Heart right ventricle (tissue), 16 donors: Measurements from ENCODE around the gene FBXW10B. TPM values are rescaled to one million over a fixed set of nuclear protein-coding genes. Genes with fewer than 3 reads are reported as not detected.

Source experiments
- ATAC-seq, 8 donors: fragments of 200-7000 bp; cut with Tn5 transposase; one replicate each; pipeline ENCODE4 v1.9.1; 2020; ENCODE audit warnings: mild to moderate bottlenecking in 8 of 8, moderate library complexity in 8 of 8, moderate number of reproducible peaks in 1 of 8
- DNase-seq, 2 donors: peaks; one replicate each; pipeline ENCODE4 v3.0.0-alpha.2; 2020
- H3K27ac ChIP-seq, 10 donors: fragments of 200-600 bp; sonication (generic) in 2 of 10; one replicate each; pipeline versions ENCODE4 v1.5.0 to v1.8.0; 2020 to 2022; ENCODE audit warnings: mild to moderate bottlenecking in 3 of 10
- H3K27me3 ChIP-seq, 7 donors: fragments of 200-600 bp; one replicate each; pipeline ENCODE4 v1.8.0; 2021 to 2022; ENCODE audit warnings: mild to moderate bottlenecking in 2 of 7
- H3K36me3 ChIP-seq, 9 donors: fragments of 200-600 bp; sonication (generic) in 1 of 9; one replicate each; pipeline versions ENCODE4 v1.5.0 to v1.8.0; 2020 to 2022; ENCODE audit warnings: mild to moderate bottlenecking in 2 of 9
- H3K4me1 ChIP-seq, 9 donors: fragments of 200-600 bp; sonication (generic) in 1 of 9; one replicate each; pipeline versions ENCODE4 v1.5.0 to v1.8.0; 2020 to 2022; ENCODE audit warnings: mild to moderate bottlenecking in 4 of 9
- H3K4me3 ChIP-seq, 10 donors: fragments of 200-600 bp; sonication (generic) in 2 of 10; one replicate each; pipeline versions ENCODE4 v1.5.0 to v1.8.0; 2020 to 2022; ENCODE audit warnings: mild to moderate bottlenecking in 7 of 10, moderate library complexity in 2 of 10
- H3K9me3 ChIP-seq, 11 donors: fragments of 200-600 bp in 10 of 11; sonication (generic) in 2 of 11; one replicate each; pipeline versions ENCODE4 v1.5.0 to v1.8.0; 2013 to 2022; ENCODE audit warnings: mild to moderate bottlenecking in 2 of 11, control low read depth in 1 of 11, moderate library complexity in 1 of 11
- CTCF ChIP-seq, 9 donors: fragments of 200-600 bp; sonication (generic) in 2 of 9; IDR thresholded peaks; one replicate each; pipeline versions ENCODE4 v1.5.0 to v1.8.0; 2021 to 2022; ENCODE audit warnings: antibody characterized with exemption in 9 of 9, mild to moderate bottlenecking in 5 of 9, moderate library complexity in 1 of 9
- WGBS, 2 donors: extraction: QIAGEN DNeasy Blood & Tissue Kit; methylation state at CpG; one replicate each; pipeline ENCODE4 v1.1.7; 2013; ENCODE audit warnings: inconsistent platforms in 1 of 2; 5-methylcytosine and 5-hydroxymethylcytosine counted together
- intact Hi-C, 10 donors: fragments of 100-400 bp; cut with DNase I; formaldehyde crosslinking; loops; one replicate each; pipeline versions ENCODE4 v1.11.1 to v1.14.2; 2022
- polyA plus RNA-seq, 2 donors: library from polyadenylated mRNA; stranded (reverse); fragments of 200-250 nt; gene quantifications; one replicate each; pipeline ENCODE4 v1.2.3, GENCODE V29; 2013
- total RNA-seq, 10 donors: library from RNA; stranded (reverse); fragmentation: NEBNext Ultra II Directional in 3 of 10; extraction: Animal tissue kit (Norgen Biotek cat#: 25700) in 3 of 10; gene quantifications; one replicate each; pipeline versions ENCODE4 v1.2.1 to v1.2.4, GENCODE V29; 2021 to 2023
- donor health status: Arrhythmogenic right ventricular cardiomyopathy.
- donor health status: ischemic (EF 13 %, LVEDD 7.1; RV severe dilation, severe dysfunction).
- donor health status: healthy with polysubstance abuse.
- donor health status: DM: no; HTN: yes; CAD: no.
- donor health status: DM: no; HTN: no; CAD: no.
- donor health status: ischemic (EF 25% LVEDD 6.9; RV normal size, moderate dysfunction).
- donor health status: ischemic (EF 25% LVEDD 5.7; RV mildly dilated, moderate dysfunction).
- donor health status: healthy.
- donor health status: DM: yes; HTN: yes; CAD: no.
- donor health status: Ischemic cardiomyopathy.
- donor health status: ischemic (EF 35%, LVEDD 5.7; RV mildly dilated, moderate dysfunction).
- donor health status: nonischemic (EF 11% LVEDD 7.7; RV severe dilation, severe dysfunction).
- donor health status: DM: yes; HTN: yes; CAD: no.
- donor health status: PGD.
- donor health status: ischemic (EF 29% LVEDD 5.4; RV normal size, mild dysfunction).
- donor health status: nonischemic (EF 23%, LVEDD 6.1; RV moderate dilation, normal function).

The FBXW10B gene
- total and polyA plus RNA-seq, 12 donors: 0.25 to 2.2 (median 0.57) TPM

GRCh38 chr17:15660077-15660476 lies 40.6 kb upstream of the FBXW10B start:
- ATAC-seq (peak; percentile 52 to 87 (median 76)), DNase-seq (peak in 1 of 2 donors; percentile 50)
- Histone ChIP-seq H3K27ac (peak overlapping the region in 8 of 10 donors; percentile 54 to 85 (median 73)), H3K36me3 (no peaks in the 10 kb centered on the region), H3K4me1 (peaks cover 0 to 54% (median 24%) of the 10 kb centered on the region in 9 donors), H3K9me3 (no peaks in the 10 kb centered on the region), H3K4me3 (peak overlapping the region in 2 of 10 donors; percentile 10 to 19), H3K27me3 (no peaks in the 10 kb centered on the region)
- intact Hi-C loops: loop anchor here in 1 of 10 donors (1.0 kb wide), 1 partner anchor 8 kb away; no protein-coding TSS in a partner anchor
- no peak for TF ChIP-seq CTCF (IDR thresholded peaks at IDR 0.05)
- 54 to 65% methylated on average over 3 of the region's 3 CpGs for WGBS, 2 donors

DNA sequence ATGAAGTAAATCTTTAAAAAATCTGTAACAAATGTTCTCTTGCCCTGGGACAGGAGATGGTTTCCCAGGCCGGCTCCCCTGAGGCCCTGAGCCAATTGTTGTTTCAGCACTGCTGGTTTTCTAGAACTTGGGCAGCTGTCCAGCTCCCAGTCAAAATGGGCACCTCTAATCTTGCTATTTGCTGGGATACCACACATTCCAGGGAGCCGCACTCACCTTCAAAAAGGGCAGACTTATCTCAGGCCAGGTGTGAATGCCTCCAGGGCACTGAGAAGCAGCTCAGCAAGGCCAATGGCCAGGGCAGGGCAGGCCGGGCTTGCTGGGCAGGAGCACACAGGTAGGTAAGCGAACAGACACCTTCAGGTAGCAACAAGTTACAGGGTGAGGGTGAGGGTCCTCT lies 40.2 kb upstream of the FBXW10B start:
- 60 to 61% methylated on average over 4 of the region's 4 CpGs for WGBS, 2 donors
- peak; percentile 45 to 47 for DNase-seq

GRCh38 chr17:15659236-15659635 lies 39.7 kb upstream of the FBXW10B start:
- Histone ChIP-seq H3K27ac (peak overlapping the region in 9 of 10 donors; percentile 7 to 85 (median 72)), H3K36me3 (no peaks in the 10 kb centered on the region), H3K4me1 (peaks cover 0 to 54% (median 24%) of the 10 kb centered on the region in 9 donors), H3K27me3 (no peaks in the 10 kb centered on the region), H3K9me3 (no peaks in the 10 kb centered on the region), H3K4me3 (no peak overlapping the region)
- DNase-seq (no peak), ATAC-seq (peak in 1 of 8 donors; percentile 11)
- intact Hi-C loops: no loop called here
- no peak for TF ChIP-seq CTCF (IDR thresholded peaks at IDR 0.05)
- 86 to 88% methylated on average over 6 of the region's 6 CpGs for WGBS, 2 donors

More for the DNA sequence above, 40.2 kb upstream of the FBXW10B start:
- intact Hi-C loops: loop anchor here in 1 of 10 donors (1.0 kb wide), 1 partner anchor 7 kb away; no protein-coding TSS in a partner anchor
- Histone ChIP-seq H3K9me3 (no peaks in the 10 kb centered on the region), H3K27ac (peak overlapping the region in 9 of 10 donors; percentile 7 to 85 (median 72)), H3K4me3 (peak overlapping the region in 1 of 10 donors; percentile 19), H3K36me3 (no peaks in the 10 kb centered on the region), H3K27me3 (no peaks in the 10 kb centered on the region), H3K4me1 (peaks cover 0 to 54% (median 24%) of the 10 kb centered on the region in 9 donors)
- no peak for TF ChIP-seq CTCF (IDR thresholded peaks at IDR 0.05)
- ATAC-seq: peak; percentile 26 to 77 (median 52)

DNA sequence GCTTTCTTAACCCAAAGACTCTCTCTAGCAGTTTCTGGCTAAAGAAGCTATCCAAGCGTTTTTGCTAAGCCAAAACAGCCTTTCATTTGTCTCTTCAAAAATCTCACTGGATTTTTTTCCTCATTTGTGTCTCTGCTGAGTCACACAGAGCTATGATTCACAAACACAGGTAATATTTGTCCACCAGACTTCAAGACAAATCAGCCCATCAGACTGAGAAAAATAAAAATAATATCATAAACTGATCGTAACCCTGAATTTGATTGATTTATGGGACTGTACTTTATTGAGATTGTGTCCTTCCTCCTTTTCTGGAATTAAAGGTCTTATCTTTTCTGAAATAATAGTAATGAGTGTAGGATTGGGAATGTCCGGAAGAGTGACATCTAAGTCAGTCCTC lies 38.8 kb upstream of the FBXW10B start:
- no peak for TF ChIP-seq CTCF (IDR thresholded peaks at IDR 0.05)
- 92 to 96% methylated on average over 3 of the region's 3 CpGs for WGBS, 2 donors
- H3K27ac ChIP-seq: peak overlapping the region in 3 of 10 donors; percentile 80 to 85 (median 82)
- intact Hi-C loops: no loop called here
- DNase-seq: no peak
- no peaks in the 10 kb centered on the region for H3K27me3 ChIP-seq
- no peak for ATAC-seq
- no peak overlapping the region for H3K4me3 ChIP-seq
- H3K36me3 ChIP-seq: no peaks in the 10 kb centered on the region
- peaks cover 0 to 50% (median 21%) of the 10 kb centered on the region in 9 donors for H3K4me1 ChIP-seq
- no peaks in the 10 kb centered on the region for H3K9me3 ChIP-seq
